Coronary artery (tissue), 2 donors: Measurements from ENCODE around the gene ZNF579.

Source experiments
- DNase-seq: peaks from one replicate; pipeline ENCODE4 v3.0.0-alpha.2; 2017; ENCODE audit warnings: low spot score
- H3K27ac ChIP-seq, 2 donors: fragments of 200-600 bp; sonication (generic); one replicate each; pipeline ENCODE4 v1.5.1; 2016 to 2019
- H3K4me3 ChIP-seq: fragments of 200-600 bp; sonication (generic); 2 replicates; pipeline ENCODE4 v1.5.1; 2016; ENCODE audit warnings: mild to moderate bottlenecking, moderate library complexity
- TF ChIP-seq, protein P1 (sequence below): fragments of 200-600 bp; sonication (generic); IDR thresholded peaks from one replicate; pipeline ENCODE4 v1.5.1; 2019; ENCODE audit warnings: antibody characterized with exemption

ZNF579 gene

GRCh38 chr19:55622242-55622969 lies 41.8 kb upstream of the ZNF579 start:
- DNase-seq, result no peak
- TF ChIP-seq, protein P1, sequence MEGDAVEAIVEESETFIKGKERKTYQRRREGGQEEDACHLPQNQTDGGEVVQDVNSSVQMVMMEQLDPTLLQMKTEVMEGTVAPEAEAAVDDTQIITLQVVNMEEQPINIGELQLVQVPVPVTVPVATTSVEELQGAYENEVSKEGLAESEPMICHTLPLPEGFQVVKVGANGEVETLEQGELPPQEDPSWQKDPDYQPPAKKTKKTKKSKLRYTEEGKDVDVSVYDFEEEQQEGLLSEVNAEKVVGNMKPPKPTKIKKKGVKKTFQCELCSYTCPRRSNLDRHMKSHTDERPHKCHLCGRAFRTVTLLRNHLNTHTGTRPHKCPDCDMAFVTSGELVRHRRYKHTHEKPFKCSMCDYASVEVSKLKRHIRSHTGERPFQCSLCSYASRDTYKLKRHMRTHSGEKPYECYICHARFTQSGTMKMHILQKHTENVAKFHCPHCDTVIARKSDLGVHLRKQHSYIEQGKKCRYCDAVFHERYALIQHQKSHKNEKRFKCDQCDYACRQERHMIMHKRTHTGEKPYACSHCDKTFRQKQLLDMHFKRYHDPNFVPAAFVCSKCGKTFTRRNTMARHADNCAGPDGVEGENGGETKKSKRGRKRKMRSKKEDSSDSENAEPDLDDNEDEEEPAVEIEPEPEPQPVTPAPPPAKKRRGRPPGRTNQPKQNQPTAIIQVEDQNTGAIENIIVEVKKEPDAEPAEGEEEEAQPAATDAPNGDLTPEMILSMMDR, result no peak
- no peak overlapping the region for H3K4me3 ChIP-seq
- no peak overlapping the region for H3K27ac ChIP-seq

DNA sequence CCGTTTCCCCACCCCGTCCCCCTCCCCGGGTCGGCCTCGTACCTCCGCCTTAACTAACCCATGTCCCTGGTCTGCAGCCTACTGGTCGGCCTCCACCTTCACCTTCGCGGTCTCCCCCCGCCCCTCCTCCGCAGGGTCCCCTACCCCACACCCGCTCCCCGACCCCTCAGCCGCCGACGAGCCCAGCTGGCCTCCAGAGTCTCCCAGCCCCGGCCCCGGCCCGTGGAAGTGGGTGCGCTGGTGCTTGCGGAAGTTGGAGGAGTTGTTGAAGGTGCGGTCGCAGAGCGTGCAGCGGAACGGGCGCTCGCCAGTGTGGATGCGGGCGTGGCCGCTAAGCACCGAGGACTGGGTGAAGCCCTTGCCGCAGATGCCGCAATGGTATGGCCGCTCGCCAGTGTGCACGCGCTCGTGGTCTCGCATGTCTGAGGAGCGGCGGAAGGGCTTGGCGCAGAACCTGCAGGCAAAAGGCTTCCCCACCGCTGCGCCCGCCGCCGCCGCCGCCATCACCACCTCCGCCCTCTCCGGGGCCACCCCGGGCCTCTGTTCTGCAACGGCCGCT lies 41.1 kb upstream of the ZNF579 start:
- TF ChIP-seq, protein P1, result no peak
- no peak overlapping the region for H3K27ac ChIP-seq
- no peak for DNase-seq
- H3K4me3 ChIP-seq, result no peak overlapping the region

DNA sequence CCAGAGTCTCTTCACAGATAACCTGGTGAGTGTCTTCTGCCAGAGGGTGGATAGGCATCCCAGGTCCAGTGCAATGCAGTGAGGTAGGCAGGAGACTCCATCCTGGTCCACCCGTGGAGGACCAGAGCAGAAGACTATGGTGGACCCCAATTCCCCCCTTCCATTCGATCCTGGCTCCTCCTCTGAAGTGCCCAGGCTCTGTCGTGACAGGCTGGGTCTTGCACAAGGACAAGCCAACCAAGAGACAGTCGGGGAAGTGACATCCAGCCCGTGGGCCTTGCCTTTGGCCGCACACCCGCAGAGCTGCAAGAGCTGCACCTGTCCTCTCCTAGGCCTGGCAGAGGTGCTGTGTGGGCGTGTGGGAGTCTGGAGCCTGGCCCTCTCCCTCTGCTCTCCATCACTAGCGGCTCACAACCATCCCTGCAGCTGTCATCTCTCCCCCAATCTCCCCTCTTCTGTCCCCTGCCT lies 40.6 kb upstream of the ZNF579 start:
- TF ChIP-seq, protein P1, result no peak
- DNase-seq, result no peak
- no peak overlapping the region for H3K27ac ChIP-seq

DNA sequence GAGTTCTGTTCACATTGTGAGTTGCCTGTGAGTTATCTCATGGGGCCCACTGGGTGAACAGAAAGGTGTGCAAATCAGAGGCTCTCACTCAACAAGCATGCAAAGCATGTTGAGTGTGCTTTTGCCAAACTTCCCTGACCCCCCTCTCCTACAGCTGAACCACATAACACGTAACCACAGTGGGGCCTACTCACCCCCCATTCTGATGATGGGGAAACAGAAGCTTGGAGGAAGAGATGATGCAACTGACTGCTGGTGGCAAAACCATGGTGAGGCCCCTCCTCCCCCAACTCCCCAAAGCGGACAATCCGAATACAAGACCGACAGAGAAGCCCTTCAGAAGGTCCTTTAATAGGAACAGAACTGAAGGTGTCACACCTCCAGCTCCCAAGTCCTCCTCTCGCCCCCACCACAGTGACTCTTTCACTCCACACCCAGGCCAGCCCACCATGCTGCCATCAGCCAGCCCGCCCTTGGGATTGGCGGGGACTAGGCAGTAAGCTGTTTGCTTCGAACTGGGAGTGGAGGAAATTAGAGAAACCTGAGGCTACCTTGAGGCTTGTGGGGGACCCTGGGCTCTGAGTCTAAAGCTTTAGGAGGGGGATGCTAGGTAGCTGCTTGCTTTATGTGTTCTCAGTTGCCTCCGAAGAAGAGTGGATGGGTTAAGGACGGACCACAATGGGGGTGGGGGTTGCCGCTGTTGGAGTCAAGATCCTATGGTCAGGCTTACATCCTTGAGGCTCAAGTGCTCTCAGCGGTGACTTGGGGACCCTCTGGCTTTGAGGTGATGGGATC lies 40.0 kb upstream of the ZNF579 start:
- TF ChIP-seq, protein P1, result no peak
- DNase-seq, result no peak
- no peak overlapping the region for H3K27ac ChIP-seq
- H3K4me3 ChIP-seq, result no peak overlapping the region

More for the DNA sequence above, 40.6 kb upstream of the ZNF579 start:
- no peak overlapping the region for H3K4me3 ChIP-seq

DNA sequence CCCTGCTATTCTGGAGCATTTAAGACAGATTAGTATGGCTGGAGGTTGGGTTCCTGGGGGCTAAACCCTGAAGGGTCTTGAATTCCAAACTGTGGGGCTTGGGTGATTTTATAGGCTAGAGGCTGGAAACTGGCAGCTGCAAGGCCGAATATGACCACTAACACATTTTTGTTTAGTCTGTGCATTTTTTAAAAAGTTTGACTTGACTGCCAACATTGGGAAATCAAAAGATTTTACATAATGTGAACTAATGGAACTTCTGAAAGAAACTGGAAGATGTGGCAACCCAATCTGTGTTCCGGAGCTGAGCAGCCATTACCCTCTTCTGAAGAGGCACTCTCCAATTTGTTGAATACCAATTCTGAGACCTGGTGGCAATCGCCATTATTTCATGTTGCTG lies 38.6 kb upstream of the ZNF579 start:
- TF ChIP-seq, protein P1, result no peak
- DNase-seq, result no peak
- Histone ChIP-seq H3K4me3 (no peak overlapping the region), H3K27ac (no peak overlapping the region)

DNA sequence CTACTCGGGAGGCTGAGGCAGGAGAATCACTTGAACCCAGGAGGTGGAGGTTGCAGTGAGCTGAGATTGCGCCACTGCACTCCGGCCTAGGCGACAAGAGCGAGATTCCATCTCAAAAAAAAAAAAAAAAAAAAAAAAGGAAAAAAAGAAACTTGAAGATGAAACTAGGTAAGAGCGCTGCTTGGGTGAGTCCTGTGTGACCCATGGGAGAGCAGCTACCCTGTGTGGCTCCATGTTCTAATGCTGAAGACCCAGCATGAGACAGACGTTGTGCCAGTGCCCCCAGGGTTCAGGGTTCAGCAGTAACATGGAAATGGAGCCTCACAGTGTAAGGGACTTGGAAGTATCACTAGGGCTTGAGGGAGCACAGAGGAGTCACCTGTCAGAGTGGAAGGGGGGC lies 37.8 kb upstream of the ZNF579 start:
- DNase-seq, result no peak
- TF ChIP-seq, protein P1, result no peak
- Histone ChIP-seq H3K4me3 (no peak overlapping the region), H3K27ac (no peak overlapping the region)
